GM23338 (cell line): Measurements from ENCODE around the gene S1PR2. TPM values are rescaled to one million over a fixed set of nuclear protein-coding genes. Genes with fewer than 3 reads are reported as not detected.

ENCODE experiments used
- ATAC-seq: fragments of 200-7000 bp; cut with Tn5 transposase; 3 replicates; pipeline ENCODE4 v1.9.1; 2020
- DNase-seq: peaks from one replicate; pipeline ENCODE4 v3.0.0-alpha.2; 2015; ENCODE audit warnings: low spot score
- H2AFZ ChIP-seq: fragments of 200-600 bp; sonication (generic); 2 replicates; pipeline ENCODE4 v1.8.0; 2016; ENCODE audit warnings: antibody characterized with exemption, mild to moderate bottlenecking, moderate library complexity
- H3F3A ChIP-seq: fragments of 200-600 bp; sonication (generic); replicated peaks from 2 replicates; pipeline ENCODE4 v1.8.0; 2017; ENCODE audit warnings: antibody characterized with exemption, mixed run types, low read depth
- H3K27ac ChIP-seq: fragments of 200-600 bp; sonication (generic); 2 replicates; pipeline ENCODE4 v1.6.1; 2016; ENCODE audit warnings: low read depth
- H3K27me3 ChIP-seq: fragments of 200-600 bp; sonication (generic); 2 replicates; pipeline ENCODE4 v1.8.0; 2016; ENCODE audit warnings: mild to moderate bottlenecking, mixed run types, moderate library complexity; ENCODE audit not compliant: insufficient read depth
- H3K36me3 ChIP-seq: fragments of 200-600 bp; sonication (generic); 2 replicates; pipeline ENCODE4 v1.8.0; 2016; ENCODE audit warnings: mild to moderate bottlenecking; ENCODE audit not compliant: insufficient read depth
- H3K4me1 ChIP-seq: fragments of 200-600 bp; sonication (generic); 2 replicates; pipeline ENCODE4 v1.8.0; 2016; ENCODE audit warnings: mild to moderate bottlenecking, moderate library complexity; ENCODE audit not compliant: insufficient read depth
- H3K4me2 ChIP-seq: fragments of 200-600 bp; sonication (generic); 2 replicates; pipeline ENCODE4 v1.7.1; 2017; ENCODE audit warnings: mixed run types
- H3K4me3 ChIP-seq: fragments of 200-600 bp; sonication (generic); 2 replicates; pipeline ENCODE4 v1.6.1; 2016; ENCODE audit warnings: mixed run types
- H3K79me2 ChIP-seq: fragments of 200-600 bp; sonication (generic); replicated peaks from 2 replicates; pipeline ENCODE4 v1.8.0; 2017; ENCODE audit warnings: mild to moderate bottlenecking; ENCODE audit not compliant: insufficient read depth
- H3K9me2 ChIP-seq: fragments of 200-600 bp; sonication (generic); 2 replicates; pipeline ENCODE4 v1.8.0; 2017; ENCODE audit not compliant: insufficient read depth
- H4K20me1 ChIP-seq: fragments of 200-600 bp; sonication (generic); replicated peaks from 2 replicates; pipeline ENCODE4 v1.8.0; 2017; ENCODE audit warnings: mild to moderate bottlenecking; ENCODE audit not compliant: insufficient read depth
- H3K27ac Mint-ChIP-seq: 2 replicates; pipeline ENCODE4 v1.8.0; 2020; ENCODE audit warnings: inconsistent platforms, mild to moderate bottlenecking, moderate library complexity, mixed read lengths
- H3K27me3 Mint-ChIP-seq: 3 replicates; pipeline ENCODE4 v1.8.0; 2022; ENCODE audit warnings: low read depth, mild to moderate bottlenecking, moderate library complexity, mixed read lengths, inconsistent platforms; ENCODE audit not compliant: insufficient read depth, poor library complexity
- H3K36me3 Mint-ChIP-seq: 3 replicates; pipeline ENCODE4 v1.8.0; 2021; ENCODE audit warnings: low read depth, mild to moderate bottlenecking, inconsistent platforms, moderate library complexity, mixed read lengths
- H3K4me1 Mint-ChIP-seq: 3 replicates; pipeline ENCODE4 v1.8.0; 2020; ENCODE audit warnings: mild to moderate bottlenecking, inconsistent platforms, mixed read lengths
- H3K4me3 Mint-ChIP-seq: 3 replicates; pipeline ENCODE4 v1.8.0; 2021; ENCODE audit warnings: moderate library complexity, mild to moderate bottlenecking, inconsistent platforms, mixed read lengths
- H3K9me3 Mint-ChIP-seq: 3 replicates; pipeline ENCODE4 v1.8.0; 2020; ENCODE audit warnings: moderate library complexity, mild to moderate bottlenecking, inconsistent platforms, mixed read lengths
- CREB1 ChIP-seq: fragments of 250-450 bp; sonication (Bioruptor Pico); IDR thresholded peaks from 2 replicates; pipeline ENCODE4 v1.5.0; 2020; ENCODE audit warnings: low read depth, mild to moderate bottlenecking, moderate library complexity
- JUNB ChIP-seq: IDR thresholded peaks from one replicate; pipeline ENCODE4 v1.6.1; 2016; ENCODE audit warnings: antibody characterized with exemption; ENCODE audit not compliant: unreplicated experiment
- NANOG ChIP-seq: IDR thresholded peaks from 2 replicates; pipeline ENCODE4 v1.6.1; 2016; ENCODE audit warnings: antibody characterized with exemption, borderline replicate concordance
- POLR2AphosphoS5 ChIP-seq: IDR thresholded peaks from 2 replicates; pipeline ENCODE4 v1.6.1; 2016; ENCODE audit warnings: antibody characterized with exemption, low read depth
- STAT1 ChIP-seq: IDR thresholded peaks from one replicate; pipeline ENCODE4 v1.6.1; 2016; ENCODE audit warnings: antibody characterized with exemption; ENCODE audit not compliant: unreplicated experiment
- ZNF331 ChIP-seq: fragments of 250-450 bp; sonication (Bioruptor Pico); IDR thresholded peaks from 2 replicates; pipeline ENCODE4 v1.5.0; 2020; ENCODE audit warnings: low read depth, mild to moderate bottlenecking, moderate library complexity
- polyA plus RNA-seq: library from polyadenylated mRNA; unstranded; fragments of >200 nt; fragmentation: Nextera tagmentation; extraction: Ambion mirVana; gene quantifications from 2 replicates; pipeline ENCODE4 v1.2.1, GENCODE V29; 2016
- total RNA-seq: library from RNA; depleted of rRNA; stranded (reverse); fragments of >200 nt; shearing (Covaris generic); gene quantifications from 2 replicates; pipeline ENCODE4 v1.2.3, GENCODE V29; 2014
- TF ChIP-seq, protein P1 (sequence below): IDR thresholded peaks from one replicate; pipeline ENCODE4 v1.6.1; 2018; ENCODE audit warnings: antibody characterized with exemption; ENCODE audit not compliant: unreplicated experiment
- TF ChIP-seq, protein P2 (sequence below): IDR thresholded peaks from 2 replicates; pipeline ENCODE4 v1.6.1; 2016; ENCODE audit warnings: antibody characterized with exemption
- TF ChIP-seq, protein P3 (sequence below), 2 experiments: fragments of 200-600 bp in 1 of 2; sonication (generic) in 1 of 2; conservative IDR thresholded peaks; 2 replicates each; pipeline versions ENCODE4 v1.5.1 to v1.6.1; 2016 to 2017; ENCODE audit warnings: antibody characterized with exemption in 2 of 2, low read depth in 2 of 2, mild to moderate bottlenecking in 2 of 2, moderate library complexity in 1 of 2

Gene S1PR2
- total and polyA plus RNA-seq, 2 experiments from 2014 or later, result 9.2 to 13.9 TPM

DNA sequence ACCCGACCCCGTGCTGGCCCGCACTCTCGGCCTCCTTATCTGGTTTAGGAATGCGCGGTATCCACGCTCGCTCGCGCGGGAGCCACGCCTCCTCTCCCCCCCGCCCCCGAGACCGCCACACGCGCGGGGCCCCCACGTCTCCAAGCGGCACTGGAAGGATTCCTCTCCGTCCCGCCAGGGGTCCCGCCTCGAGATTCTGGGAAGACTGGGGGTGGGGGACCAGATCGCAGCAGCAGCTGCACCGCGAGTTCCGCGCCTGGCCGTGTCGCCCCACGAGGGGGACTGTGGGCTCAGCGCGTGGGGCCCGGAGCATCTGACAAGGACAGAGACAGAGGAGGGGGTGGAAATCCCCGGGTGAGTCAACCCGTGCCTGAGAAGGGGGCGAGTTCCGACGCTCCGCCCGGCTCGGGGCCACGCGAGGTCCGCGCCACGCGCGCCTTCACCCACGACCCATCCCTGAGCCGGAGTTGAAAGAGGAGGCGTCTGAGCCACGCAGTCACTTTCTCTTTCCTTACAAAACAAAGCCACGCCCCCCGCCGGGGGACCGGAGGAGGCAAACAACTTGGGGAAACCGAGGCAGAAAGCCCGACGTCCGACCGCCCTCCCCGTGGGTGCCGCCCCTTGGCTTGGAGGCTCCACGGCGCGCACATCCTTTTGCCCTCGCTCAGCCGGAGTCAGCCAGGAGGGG is 814 bp downstream of the S1PR2 start:
- H3F3A ChIP-seq, result peaks cover 8% of the 10 kb centered on the region
- H3K36me3 Mint-ChIP-seq, result no peaks in the 10 kb centered on the region
- H3K9me2 ChIP-seq, result no peaks in the 10 kb centered on the region
- H3K79me2 ChIP-seq, result peaks cover 8% of the 10 kb centered on the region; the same call in 1 of the 2 replicates
- H3K4me3 ChIP-seq, result peak overlapping the region; percentile 88
- peak overlapping the region; percentile 78 for H3K4me3 Mint-ChIP-seq
- H3K27me3 ChIP-seq, result no peaks in the 10 kb centered on the region
- H3K9me3 Mint-ChIP-seq, result no peaks in the 10 kb centered on the region
- ATAC-seq, result no peak
- peak; percentile 64 for DNase-seq
- H4K20me1 ChIP-seq, result no peaks in the 10 kb centered on the region; the same call in 1 of the 2 replicates
- H2AFZ ChIP-seq, result peak overlapping the region; percentile 87
- peaks cover 13% of the 10 kb centered on the region for H3K4me1 Mint-ChIP-seq
- TF ChIP-seq CREB1 (no peak), JUNB (no peak), NANOG (no peak), ZNF331 (no peak), STAT1 (no peak)
- TF ChIP-seq, protein P1, sequence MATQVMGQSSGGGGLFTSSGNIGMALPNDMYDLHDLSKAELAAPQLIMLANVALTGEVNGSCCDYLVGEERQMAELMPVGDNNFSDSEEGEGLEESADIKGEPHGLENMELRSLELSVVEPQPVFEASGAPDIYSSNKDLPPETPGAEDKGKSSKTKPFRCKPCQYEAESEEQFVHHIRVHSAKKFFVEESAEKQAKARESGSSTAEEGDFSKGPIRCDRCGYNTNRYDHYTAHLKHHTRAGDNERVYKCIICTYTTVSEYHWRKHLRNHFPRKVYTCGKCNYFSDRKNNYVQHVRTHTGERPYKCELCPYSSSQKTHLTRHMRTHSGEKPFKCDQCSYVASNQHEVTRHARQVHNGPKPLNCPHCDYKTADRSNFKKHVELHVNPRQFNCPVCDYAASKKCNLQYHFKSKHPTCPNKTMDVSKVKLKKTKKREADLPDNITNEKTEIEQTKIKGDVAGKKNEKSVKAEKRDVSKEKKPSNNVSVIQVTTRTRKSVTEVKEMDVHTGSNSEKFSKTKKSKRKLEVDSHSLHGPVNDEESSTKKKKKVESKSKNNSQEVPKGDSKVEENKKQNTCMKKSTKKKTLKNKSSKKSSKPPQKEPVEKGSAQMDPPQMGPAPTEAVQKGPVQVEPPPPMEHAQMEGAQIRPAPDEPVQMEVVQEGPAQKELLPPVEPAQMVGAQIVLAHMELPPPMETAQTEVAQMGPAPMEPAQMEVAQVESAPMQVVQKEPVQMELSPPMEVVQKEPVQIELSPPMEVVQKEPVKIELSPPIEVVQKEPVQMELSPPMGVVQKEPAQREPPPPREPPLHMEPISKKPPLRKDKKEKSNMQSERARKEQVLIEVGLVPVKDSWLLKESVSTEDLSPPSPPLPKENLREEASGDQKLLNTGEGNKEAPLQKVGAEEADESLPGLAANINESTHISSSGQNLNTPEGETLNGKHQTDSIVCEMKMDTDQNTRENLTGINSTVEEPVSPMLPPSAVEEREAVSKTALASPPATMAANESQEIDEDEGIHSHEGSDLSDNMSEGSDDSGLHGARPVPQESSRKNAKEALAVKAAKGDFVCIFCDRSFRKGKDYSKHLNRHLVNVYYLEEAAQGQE, result no peak
- TF ChIP-seq, protein P2, sequence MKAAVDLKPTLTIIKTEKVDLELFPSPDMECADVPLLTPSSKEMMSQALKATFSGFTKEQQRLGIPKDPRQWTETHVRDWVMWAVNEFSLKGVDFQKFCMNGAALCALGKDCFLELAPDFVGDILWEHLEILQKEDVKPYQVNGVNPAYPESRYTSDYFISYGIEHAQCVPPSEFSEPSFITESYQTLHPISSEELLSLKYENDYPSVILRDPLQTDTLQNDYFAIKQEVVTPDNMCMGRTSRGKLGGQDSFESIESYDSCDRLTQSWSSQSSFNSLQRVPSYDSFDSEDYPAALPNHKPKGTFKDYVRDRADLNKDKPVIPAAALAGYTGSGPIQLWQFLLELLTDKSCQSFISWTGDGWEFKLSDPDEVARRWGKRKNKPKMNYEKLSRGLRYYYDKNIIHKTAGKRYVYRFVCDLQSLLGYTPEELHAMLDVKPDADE, result no peak
- TF ChIP-seq, protein P3, sequence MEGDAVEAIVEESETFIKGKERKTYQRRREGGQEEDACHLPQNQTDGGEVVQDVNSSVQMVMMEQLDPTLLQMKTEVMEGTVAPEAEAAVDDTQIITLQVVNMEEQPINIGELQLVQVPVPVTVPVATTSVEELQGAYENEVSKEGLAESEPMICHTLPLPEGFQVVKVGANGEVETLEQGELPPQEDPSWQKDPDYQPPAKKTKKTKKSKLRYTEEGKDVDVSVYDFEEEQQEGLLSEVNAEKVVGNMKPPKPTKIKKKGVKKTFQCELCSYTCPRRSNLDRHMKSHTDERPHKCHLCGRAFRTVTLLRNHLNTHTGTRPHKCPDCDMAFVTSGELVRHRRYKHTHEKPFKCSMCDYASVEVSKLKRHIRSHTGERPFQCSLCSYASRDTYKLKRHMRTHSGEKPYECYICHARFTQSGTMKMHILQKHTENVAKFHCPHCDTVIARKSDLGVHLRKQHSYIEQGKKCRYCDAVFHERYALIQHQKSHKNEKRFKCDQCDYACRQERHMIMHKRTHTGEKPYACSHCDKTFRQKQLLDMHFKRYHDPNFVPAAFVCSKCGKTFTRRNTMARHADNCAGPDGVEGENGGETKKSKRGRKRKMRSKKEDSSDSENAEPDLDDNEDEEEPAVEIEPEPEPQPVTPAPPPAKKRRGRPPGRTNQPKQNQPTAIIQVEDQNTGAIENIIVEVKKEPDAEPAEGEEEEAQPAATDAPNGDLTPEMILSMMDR (conservative IDR thresholded peaks at IDR 0.05; ENCODE audit: low read depth in 2 of 2), result no peak
- no peak overlapping the region for H3K27ac Mint-ChIP-seq
- peak overlapping the region; percentile 84 for H3K27ac ChIP-seq
- peaks cover 3% of the 10 kb centered on the region for H3K4me1 ChIP-seq
- peaks cover 14% of the 10 kb centered on the region for H3K27me3 Mint-ChIP-seq
- no peaks in the 10 kb centered on the region for H3K36me3 ChIP-seq
- H3K4me2 ChIP-seq, result peak overlapping the region; percentile 90

DNA sequence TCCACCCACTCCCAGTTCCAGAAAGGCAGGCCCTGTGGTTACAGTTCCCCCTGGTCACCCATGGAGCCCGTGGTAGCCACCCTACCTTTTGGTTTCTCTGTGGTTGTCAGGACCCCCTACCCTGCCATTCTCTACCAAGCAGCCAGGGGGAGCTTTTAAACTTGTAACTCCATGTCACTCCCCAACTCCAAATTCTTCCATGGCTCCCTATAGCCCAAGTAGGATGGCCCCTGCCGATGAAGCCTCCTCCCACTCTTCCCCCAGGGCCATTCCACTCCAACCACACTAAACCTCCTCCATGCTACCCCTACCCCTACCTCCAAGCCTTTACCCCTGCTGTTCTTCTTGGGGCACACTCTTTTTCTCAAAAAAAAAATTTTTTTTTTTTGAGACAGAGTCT is 2.2 kb downstream of the S1PR2 start:
- Histone ChIP-seq H3K36me3 (no peaks in the 10 kb centered on the region), H4K20me1 (no peaks in the 10 kb centered on the region; the same call in 1 of the 2 replicates), H3K4me3 (no peak overlapping the region), H3K27me3 (no peaks in the 10 kb centered on the region), H3K27ac (no peak overlapping the region), H3K79me2 (peaks cover 8% of the 10 kb centered on the region; the same call in 1 of the 2 replicates), H2AFZ (no peak overlapping the region), H3K9me2 (no peaks in the 10 kb centered on the region), H3F3A (peaks cover 8% of the 10 kb centered on the region), H3K4me2 (no peak overlapping the region), H3K4me1 (peaks cover 3% of the 10 kb centered on the region)
- Mint-ChIP-seq H3K27me3 (peaks cover 15% of the 10 kb centered on the region), H3K4me3 (no peak overlapping the region), H3K36me3 (peaks cover 4% of the 10 kb centered on the region; the same call in 1 of the 3 replicates), H3K27ac (no peak overlapping the region), H3K4me1 (peaks cover 13% of the 10 kb centered on the region), H3K9me3 (no peaks in the 10 kb centered on the region)
- TF ChIP-seq, protein P3 (conservative IDR thresholded peaks at IDR 0.05; ENCODE audit: low read depth in 2 of 2), result peak; percentile 63 to 69
- TF ChIP-seq POLR2AphosphoS5, result no peak
- peak; percentile 87 for DNase-seq
- peak; percentile 5 for ATAC-seq
